K562 (cell line): ENCODE results near the gene KNG1. TPM values are rescaled to one million over a fixed set of nuclear protein-coding genes. Genes with fewer than 3 reads are reported as not detected.

Source experiments
- E2F4 ChIP-seq: sonication (generic); formaldehyde crosslinking; IDR thresholded peaks from 2 replicates; pipeline ENCODE4 v1.8.0; 2022; ENCODE audit warnings: mild to moderate bottlenecking, low read depth, missing genetic modification reagents
- GTF2F1 ChIP-seq: IDR thresholded peaks from 2 replicates; pipeline ENCODE4 v1.6.1; 2011; ENCODE audit warnings: low read depth, low read length, improper control_type of control experiment
- HNRNPH1 ChIP-seq: fragments of 200-400 bp; formaldehyde crosslinking; optimal IDR thresholded peaks from 2 replicates; pipeline ENCODE3; 2017; ENCODE audit warnings: low read depth, mild to moderate bottlenecking, low read length, moderate library complexity
- ILK ChIP-seq: fragments of 450-650 bp; IDR thresholded peaks from 2 replicates; pipeline ENCODE4 v1.6.1; 2016; ENCODE audit warnings: missing genetic modification characterization, low read depth, mild to moderate bottlenecking, missing compliant biosample characterization, moderate library complexity, borderline replicate concordance
- NFE2L1 ChIP-seq: fragments of 450-650 bp; IDR thresholded peaks from 2 replicates; pipeline ENCODE4 v1.6.1; 2016; ENCODE audit warnings: missing genetic modification characterization, low read depth, mild to moderate bottlenecking, missing compliant biosample characterization, moderate library complexity, borderline replicate concordance
- SMAD2 ChIP-seq: fragments of 150-350 bp; IDR thresholded peaks from 2 replicates; pipeline ENCODE4 v1.6.1; 2014; ENCODE audit warnings: low read depth, mild to moderate bottlenecking, low read length
- STAT6 ChIP-seq: sonication (generic); formaldehyde crosslinking; IDR thresholded peaks from 2 replicates; pipeline ENCODE4 v1.8.1; 2023; ENCODE audit warnings: mild to moderate bottlenecking, missing genetic modification reagents
- ZBTB26 ChIP-seq: fragments of 450-650 bp; formaldehyde crosslinking; IDR thresholded peaks from 2 replicates; pipeline ENCODE4 v1.4.0; 2022; ENCODE audit warnings: missing genetic modification characterization
- ZHX1 ChIP-seq: fragments of 150-350 bp; conservative IDR thresholded peaks from 2 replicates; pipeline ENCODE4 v1.6.1; 2014; ENCODE audit warnings: low read length
- ZNF133 ChIP-seq: fragments of 250-450 bp; sonication (Bioruptor Pico); IDR thresholded peaks from 2 replicates; pipeline ENCODE4 v1.4.0; 2020; ENCODE audit warnings: mild to moderate bottlenecking
- ZNF277 ChIP-seq: fragments of 250-450 bp; sonication (Bioruptor Pico); IDR thresholded peaks from 2 replicates; pipeline ENCODE4 v1.8.0; 2022; ENCODE audit warnings: inconsistent platforms, mild to moderate bottlenecking, moderate library complexity, borderline replicate concordance
- ZNF41 ChIP-seq: fragments of 250-450 bp; sonication (Bioruptor Pico); conservative IDR thresholded peaks from 2 replicates; pipeline ENCODE4 v1.4.0; 2020; ENCODE audit warnings: mild to moderate bottlenecking
- polyA plus RNA-seq, 8 experiments: library from polyadenylated mRNA; depleted of rRNA in 4 of 8; stranded (reverse) in 5 of 8; unstranded in 3 of 8; fragments of >200 nt; fragmentation: Nextera tagmentation in 2 of 8; fragmentation: Illumina TruSeq in 1 of 8; extraction: Ambion mirVana in 2 of 8; extraction: Trizol in 1 of 8; gene quantifications; 2 replicates each; pipeline versions ENCODE4 v1.2.1 to v1.2.3, GENCODE V29; 2011 to 2014; ENCODE audit warnings: inconsistent platforms in 1 of 8, missing spikeins in 1 of 8
- total RNA-seq, 7 experiments: library from RNA; depleted of rRNA in 6 of 7; stranded (reverse); fragments of >200 nt in 6 of 7; fragmentation: Illumina TruSeq in 2 of 7; extraction: Trizol in 2 of 7; gene quantifications; 2 replicates each; pipeline versions ENCODE4 v1.2.1 to v1.2.3, GENCODE V29; 2011 to 2021; ENCODE audit warnings: low replicate concordance in 1 of 7
- TF ChIP-seq, protein P1 (sequence below): sonication (generic); formaldehyde crosslinking; IDR thresholded peaks from 2 replicates; pipeline ENCODE4 v1.8.1; 2023; ENCODE audit warnings: mild to moderate bottlenecking, missing genetic modification reagents, moderate library complexity

KNG1 gene
- total and polyA plus RNA-seq, 9 of the 15 experiments (the other 6 are each of a cell fraction or from before 2014, with no cell fraction given), result 0.09 TPM; not detected in 8

DNA sequence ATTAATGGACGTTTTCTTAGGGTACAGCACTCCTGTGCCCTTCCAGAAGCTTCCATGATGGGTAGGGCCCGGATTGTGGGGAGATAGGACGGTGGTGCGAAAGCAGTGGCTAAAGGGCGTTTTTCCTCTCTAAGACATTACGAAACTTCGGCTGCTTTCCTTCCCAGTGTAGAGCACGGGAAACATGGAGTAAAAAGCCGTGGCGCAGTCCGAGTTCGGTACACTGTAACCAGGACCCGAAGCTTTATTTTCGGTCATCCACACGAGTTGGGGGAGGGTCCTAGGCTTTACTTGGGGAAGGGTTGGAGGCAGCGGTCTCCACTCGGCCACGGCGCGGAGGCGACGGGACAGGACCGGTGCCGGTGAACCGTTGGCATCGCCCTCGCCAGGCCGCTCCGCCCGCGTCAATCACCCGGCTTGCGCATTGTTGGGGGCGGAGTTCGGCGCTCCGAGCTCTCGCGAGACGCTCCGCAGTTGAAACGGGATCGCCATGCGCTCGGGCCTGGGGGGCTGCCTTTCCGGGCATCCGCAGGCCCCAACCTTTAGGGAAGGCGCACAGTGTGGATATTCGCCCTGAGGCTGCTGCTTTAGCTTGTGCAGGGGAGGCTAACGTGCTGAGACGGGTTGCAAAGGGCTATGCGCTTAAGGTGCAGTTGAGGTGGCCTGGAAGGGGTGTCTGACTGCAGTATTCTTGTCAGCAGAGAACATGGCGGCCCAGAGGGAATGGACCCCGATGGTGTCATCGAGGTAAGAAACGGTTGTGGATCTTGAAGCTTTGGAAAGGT, 66.8 kb downstream of the KNG1 start (continued):
- no peak; the same call in 1 of the 2 replicates for TF ChIP-seq STAT6 (CRISPR knock-in tag)
- TF ChIP-seq ZNF277 (CRISPR knock-in tag), result no peak
- no peak for TF ChIP-seq NFE2L1 (tag)
- TF ChIP-seq E2F4 (CRISPR knock-in tag), result no peak; the same call in 1 of the 2 replicates
- no peak for TF ChIP-seq ILK (tag)
- TF ChIP-seq GTF2F1, result no peak
- TF ChIP-seq SMAD2, result no peak
- TF ChIP-seq ZNF41 (CRISPR knock-in tag), result no peak
- peak; percentile 5; the same call in 1 of the 2 replicates for TF ChIP-seq ZBTB26 (CRISPR knock-in tag)
- peak; percentile 63 for TF ChIP-seq HNRNPH1
- TF ChIP-seq ZNF133 (CRISPR knock-in tag), result no peak
- TF ChIP-seq, protein P1, sequence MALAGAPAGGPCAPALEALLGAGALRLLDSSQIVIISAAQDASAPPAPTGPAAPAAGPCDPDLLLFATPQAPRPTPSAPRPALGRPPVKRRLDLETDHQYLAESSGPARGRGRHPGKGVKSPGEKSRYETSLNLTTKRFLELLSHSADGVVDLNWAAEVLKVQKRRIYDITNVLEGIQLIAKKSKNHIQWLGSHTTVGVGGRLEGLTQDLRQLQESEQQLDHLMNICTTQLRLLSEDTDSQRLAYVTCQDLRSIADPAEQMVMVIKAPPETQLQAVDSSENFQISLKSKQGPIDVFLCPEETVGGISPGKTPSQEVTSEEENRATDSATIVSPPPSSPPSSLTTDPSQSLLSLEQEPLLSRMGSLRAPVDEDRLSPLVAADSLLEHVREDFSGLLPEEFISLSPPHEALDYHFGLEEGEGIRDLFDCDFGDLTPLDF (CRISPR knock-in tag), result no peak
- TF ChIP-seq ZHX1, result peak; percentile 58; the same call in 1 of the 2 replicates
